ENCODE results near the gene LPO.

The LPO gene

DNA sequence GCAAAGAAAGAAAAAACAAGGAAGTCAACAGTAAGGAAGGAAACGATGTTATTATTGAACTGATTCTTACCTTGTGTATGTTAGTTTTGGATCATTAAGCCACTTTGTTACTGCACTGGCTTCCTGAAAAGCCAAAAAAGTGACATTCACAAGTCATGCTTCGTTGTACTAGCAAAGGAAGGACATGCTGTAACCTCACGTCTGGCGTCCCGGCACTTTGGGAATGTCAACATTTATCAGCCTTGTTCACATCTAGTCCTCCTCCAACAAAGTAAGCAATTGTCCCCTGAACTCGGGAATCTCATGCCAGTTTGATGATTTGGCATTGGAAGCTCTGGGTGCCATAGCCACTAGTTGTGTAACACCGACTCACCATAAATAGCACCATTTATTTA lies 18.6 kb upstream of the LPO start:
- H3K4me3 ChIP-seq (ENCODE audit: low read depth, low read length): no peak overlapping the region; the same call in 1 of the 2 replicates
- CTCF ChIA-PET: interaction anchor here (1.2 to 3.4 kb wide), 5 partner anchors 10 to 31 kb away, joined by 3 to 44 read pairs (median 5); no protein-coding TSS in a partner anchor
- TF ChIP-seq, protein P1, sequence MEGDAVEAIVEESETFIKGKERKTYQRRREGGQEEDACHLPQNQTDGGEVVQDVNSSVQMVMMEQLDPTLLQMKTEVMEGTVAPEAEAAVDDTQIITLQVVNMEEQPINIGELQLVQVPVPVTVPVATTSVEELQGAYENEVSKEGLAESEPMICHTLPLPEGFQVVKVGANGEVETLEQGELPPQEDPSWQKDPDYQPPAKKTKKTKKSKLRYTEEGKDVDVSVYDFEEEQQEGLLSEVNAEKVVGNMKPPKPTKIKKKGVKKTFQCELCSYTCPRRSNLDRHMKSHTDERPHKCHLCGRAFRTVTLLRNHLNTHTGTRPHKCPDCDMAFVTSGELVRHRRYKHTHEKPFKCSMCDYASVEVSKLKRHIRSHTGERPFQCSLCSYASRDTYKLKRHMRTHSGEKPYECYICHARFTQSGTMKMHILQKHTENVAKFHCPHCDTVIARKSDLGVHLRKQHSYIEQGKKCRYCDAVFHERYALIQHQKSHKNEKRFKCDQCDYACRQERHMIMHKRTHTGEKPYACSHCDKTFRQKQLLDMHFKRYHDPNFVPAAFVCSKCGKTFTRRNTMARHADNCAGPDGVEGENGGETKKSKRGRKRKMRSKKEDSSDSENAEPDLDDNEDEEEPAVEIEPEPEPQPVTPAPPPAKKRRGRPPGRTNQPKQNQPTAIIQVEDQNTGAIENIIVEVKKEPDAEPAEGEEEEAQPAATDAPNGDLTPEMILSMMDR (IDR thresholded peaks at IDR 0.05; ENCODE audit: insufficient read depth, low read length, missing control alignments): no peak
- DNase-seq (ENCODE audit: low read depth, low spot score): no peak
- POLR2A ChIA-PET: interaction anchor here (0.9 to 1.7 kb wide), 3 partner anchors 11 to 19 kb away, joined by 3 to 4 read pairs (median 3); no protein-coding TSS in a partner anchor

DNA sequence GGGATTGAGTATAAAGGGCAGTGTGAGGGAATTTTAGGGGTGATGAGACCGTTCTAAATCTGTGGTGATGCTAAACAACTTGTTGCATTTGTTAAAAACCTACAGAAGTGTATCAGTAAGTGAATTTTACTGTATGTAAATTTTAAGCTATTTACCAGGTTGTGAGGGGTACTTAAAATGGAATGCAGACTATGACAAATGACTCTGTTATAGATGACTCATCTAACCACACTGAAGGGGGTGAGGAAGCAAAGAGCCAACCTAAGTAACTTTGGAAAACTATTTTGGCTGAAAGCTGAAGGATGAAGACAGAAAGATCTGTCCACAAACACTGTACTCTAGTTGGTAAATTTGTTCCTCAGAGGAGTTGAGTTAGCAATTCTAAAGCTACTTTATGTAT lies 14.1 kb upstream of the LPO start:
- ChIA-PET POLR2A (no interaction called here), CTCF (interaction anchor here (3.7 kb wide), 1 partner anchor 26 kb away, joined by 19 read pairs; no protein-coding TSS in a partner anchor)
- TF ChIP-seq, protein P1 (IDR thresholded peaks at IDR 0.05; ENCODE audit: insufficient read depth, low read length, missing control alignments): no peak
- peak; percentile 28 for DNase-seq (ENCODE audit: low read depth, low spot score)
- H3K4me3 ChIP-seq (ENCODE audit: low read depth, low read length): no peak overlapping the region

DNA sequence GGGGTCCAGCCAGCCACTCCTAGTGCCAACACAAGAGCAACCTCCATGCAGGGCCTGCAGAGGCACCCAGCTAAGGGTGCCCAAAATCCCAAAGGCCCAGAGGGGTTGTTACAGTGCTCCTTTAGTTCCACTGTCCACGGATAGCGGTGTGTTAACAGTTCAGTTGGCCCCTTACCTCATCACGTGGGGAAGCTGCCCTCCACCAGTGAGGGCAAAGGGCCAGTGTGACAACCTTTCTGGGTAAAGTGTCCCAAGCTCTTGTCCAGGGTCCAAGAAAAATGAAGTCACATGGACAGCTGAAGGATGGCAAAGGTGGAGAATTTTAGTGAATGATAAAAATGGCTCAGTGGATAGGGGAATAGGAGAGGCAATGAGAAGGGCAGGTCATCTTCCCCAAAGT lies 10.7 kb upstream of the LPO start:
- DNase-seq (ENCODE audit: low read depth, low spot score): no peak
- ChIA-PET POLR2A (no interaction called here), CTCF (interaction anchor here (1.3 to 5.9 kb wide), 3 partner anchors 8 to 22 kb away, joined by 7 to 44 read pairs (median 16); partner anchors contain the start of genes LPO and MKS1)
- H3K4me3 ChIP-seq (ENCODE audit: low read depth, low read length): no peak overlapping the region
- TF ChIP-seq, protein P1 (IDR thresholded peaks at IDR 0.05; ENCODE audit: insufficient read depth, low read length, missing control alignments): no peak

DNA sequence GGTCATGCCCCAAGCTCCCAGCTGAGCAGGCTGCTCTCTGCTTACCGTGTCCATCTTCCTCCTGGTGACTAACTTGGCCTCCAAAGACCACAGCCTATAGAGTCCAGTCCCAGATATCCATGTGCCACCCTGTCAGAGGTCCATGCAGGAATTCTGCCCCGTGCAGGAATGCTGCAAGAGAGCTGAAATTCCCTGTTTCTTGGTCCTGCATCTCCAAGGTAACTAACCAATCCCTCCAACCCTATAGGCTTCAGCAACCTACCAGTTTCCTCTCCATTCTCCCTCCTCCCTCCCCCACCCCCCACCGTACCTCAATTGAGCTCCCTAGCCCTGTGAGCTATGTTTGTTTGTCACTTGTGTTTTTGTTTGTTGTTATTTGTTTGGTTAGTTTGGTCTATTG lies 9.7 kb upstream of the LPO start:
- no peak overlapping the region for H3K4me3 ChIP-seq (ENCODE audit: low read depth, low read length)
- TF ChIP-seq, protein P1 (IDR thresholded peaks at IDR 0.05; ENCODE audit: insufficient read depth, low read length, missing control alignments): no peak
- ChIA-PET CTCF (interaction anchor here (1.3 to 5.9 kb wide), 3 partner anchors 9 to 21 kb away, joined by 7 to 44 read pairs (median 16); partner anchors contain the start of genes LPO and MKS1), POLR2A (no interaction called here)
- no peak for DNase-seq (ENCODE audit: low read depth, low spot score)

DNA sequence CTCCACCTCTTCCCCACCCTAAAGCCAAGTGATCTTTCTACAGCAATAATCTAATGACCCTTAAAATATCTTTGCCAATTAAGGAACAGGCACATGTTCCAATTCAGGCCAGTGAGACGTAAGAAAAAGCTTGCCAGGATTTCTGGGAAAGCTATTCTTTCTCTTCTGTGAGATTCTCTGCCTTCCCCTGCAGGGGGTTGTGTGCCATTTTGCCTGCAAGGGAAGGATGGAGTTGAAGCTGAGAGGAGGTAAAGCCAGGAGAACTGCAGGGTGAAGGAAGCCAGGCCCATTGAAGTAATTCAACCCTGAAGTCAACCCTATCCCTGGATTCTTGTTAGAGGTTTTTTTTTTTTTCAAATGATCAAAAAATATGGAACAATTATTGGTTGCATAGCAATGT lies 9.0 kb upstream of the LPO start:
- POLR2A ChIA-PET: no interaction called here
- TF ChIP-seq, protein P1 (IDR thresholded peaks at IDR 0.05; ENCODE audit: insufficient read depth, low read length, missing control alignments): no peak
- CTCF ChIA-PET: interaction anchor here (1.0 to 5.9 kb wide), 3 partner anchors 10 to 20 kb away, joined by 3 to 44 read pairs (median 16); partner anchors contain the start of gene MKS1
- no peak overlapping the region for H3K4me3 ChIP-seq (ENCODE audit: low read depth, low read length)
- DNase-seq (ENCODE audit: low read depth, low spot score): no peak

DNA sequence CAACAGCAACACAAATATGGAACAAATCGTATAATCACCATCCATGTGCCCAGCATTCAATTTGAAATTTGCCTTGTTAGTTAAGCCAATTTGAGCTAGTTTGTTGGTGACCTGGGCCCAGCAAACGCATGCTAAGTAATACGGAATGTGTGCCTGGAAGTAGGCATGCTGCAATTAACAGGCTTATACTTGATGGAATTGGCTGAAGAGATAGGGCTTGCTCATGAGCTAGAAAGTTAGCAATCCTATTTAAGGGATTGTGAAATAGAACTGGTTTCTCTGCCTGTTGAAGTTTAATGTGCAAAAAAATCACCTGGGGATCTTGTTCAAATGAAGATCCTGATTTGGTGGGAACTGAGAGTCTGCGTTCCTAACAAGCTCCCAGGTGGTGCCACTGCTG lies 8.5 kb upstream of the LPO start:
- ChIA-PET POLR2A (no interaction called here), CTCF (interaction anchor here (1.0 to 5.9 kb wide), 3 partner anchors 10 to 20 kb away, joined by 3 to 44 read pairs (median 16); partner anchors contain the start of gene MKS1)
- TF ChIP-seq, protein P1 (IDR thresholded peaks at IDR 0.05; ENCODE audit: insufficient read depth, low read length, missing control alignments): no peak
- no peak for DNase-seq (ENCODE audit: low read depth, low spot score)
- no peak overlapping the region for H3K4me3 ChIP-seq (ENCODE audit: low read depth, low read length)

All from AG04449 (cell line).